ENCODE measurements around the gene TBC1D19.
"Not testable (repeated sequence)": the region's sequence is repeated elsewhere in the genome, so short reads cannot be mapped to it uniquely, and the experiment has no call there.

The TBC1D19 gene

GRCh38 chr4:26663888-26664287 is 80.0 kb downstream of the TBC1D19 start:
- Histone ChIP-seq H3K36me3 (ENCODE audit: control insufficient read depth, low read length) (no peaks in the 10 kb centered on the region), H3K4me1 (ENCODE audit: control insufficient read depth, low read length) (no peaks in the 10 kb centered on the region), H3K4me3 (ENCODE audit: low read length) (no peak overlapping the region), H3K27me3 (ENCODE audit: control insufficient read depth, low read length) (no peaks in the 10 kb centered on the region), H3K4me2 (ENCODE audit: low read length) (no peak overlapping the region), H4K20me1 (ENCODE audit: control insufficient read depth, insufficient read depth, low read depth, low read length) (no peaks in the 10 kb centered on the region), H3K9me2 (replicated peaks; ENCODE audit: control insufficient read depth, low read length) (no peaks in the 10 kb centered on the region), H3K27ac (ENCODE audit: low read depth, low read length) (no peak overlapping the region), H3K9me3 (ENCODE audit: control insufficient read depth, insufficient read depth, low read length) (no peaks in the 10 kb centered on the region), H3K79me2 (ENCODE audit: control insufficient read depth, low read length) (no peaks in the 10 kb centered on the region), H3F3A (ENCODE audit: control insufficient read depth, insufficient read depth) (no peaks in the 10 kb centered on the region)
- no peak for TF ChIP-seq EZH2phosphoT487 (IDR thresholded peaks at IDR 0.05; ENCODE audit: borderline replicate concordance, low read length)
- no peak for TF ChIP-seq CTCF (IDR thresholded peaks at IDR 0.05; ENCODE audit: low read depth, low read length, poor library complexity, severe bottlenecking)

GRCh38 chr4:26670903-26671537 is 87.1 kb downstream of the TBC1D19 start:
- Histone ChIP-seq H3K27me3 (ENCODE audit: control insufficient read depth, low read length) (no peaks in the 10 kb centered on the region), H3F3A (ENCODE audit: control insufficient read depth, insufficient read depth) (no peaks in the 10 kb centered on the region), H3K9me3 (ENCODE audit: control insufficient read depth, insufficient read depth, low read length) (no peaks in the 10 kb centered on the region)

GRCh38 chr4:26679040-26679695 is 95.3 kb downstream of the TBC1D19 start:
- peaks cover 23% of the 10 kb centered on the region for H3K9me3 ChIP-seq (ENCODE audit: control insufficient read depth, insufficient read depth, low read length)
- H3K9me2 ChIP-seq (replicated peaks; ENCODE audit: control insufficient read depth, low read length); H3K4me2 ChIP-seq (ENCODE audit: low read length); H3K27me3 ChIP-seq (ENCODE audit: control insufficient read depth, low read length); H3F3A ChIP-seq (ENCODE audit: control insufficient read depth, insufficient read depth); H3K36me3 ChIP-seq (ENCODE audit: control insufficient read depth, low read length); H3K4me3 ChIP-seq (ENCODE audit: low read length); H3K79me2 ChIP-seq (ENCODE audit: control insufficient read depth, low read length); H3K4me1 ChIP-seq (ENCODE audit: control insufficient read depth, low read length); H4K20me1 ChIP-seq (ENCODE audit: control insufficient read depth, insufficient read depth, low read depth, low read length); H3K27ac ChIP-seq (ENCODE audit: low read depth, low read length): not testable (repeated sequence)

More at GRCh38 chr4:26670903-26671537, 87.1 kb downstream of the TBC1D19 start:
- H3K9me2 ChIP-seq (replicated peaks; ENCODE audit: control insufficient read depth, low read length), result no peaks in the 10 kb centered on the region
- H3K4me3 ChIP-seq (ENCODE audit: low read length), result no peak overlapping the region
- H3K36me3 ChIP-seq (ENCODE audit: control insufficient read depth, low read length), result no peaks in the 10 kb centered on the region
- no peak overlapping the region for H3K27ac ChIP-seq (ENCODE audit: low read depth, low read length)
- H3K4me2 ChIP-seq (ENCODE audit: low read length), result no peak overlapping the region
- no peaks in the 10 kb centered on the region for H3K79me2 ChIP-seq (ENCODE audit: control insufficient read depth, low read length)
- H3K4me1 ChIP-seq (ENCODE audit: control insufficient read depth, low read length), result no peaks in the 10 kb centered on the region
- TF ChIP-seq EZH2phosphoT487 (IDR thresholded peaks at IDR 0.05; ENCODE audit: borderline replicate concordance, low read length), result no peak
- no peak for TF ChIP-seq CTCF (IDR thresholded peaks at IDR 0.05; ENCODE audit: low read depth, low read length, poor library complexity, severe bottlenecking)
- H4K20me1 ChIP-seq (ENCODE audit: control insufficient read depth, insufficient read depth, low read depth, low read length), result no peaks in the 10 kb centered on the region

- no peaks in the 10 kb centered on the region for H3K36me3 ChIP-seq (ENCODE audit: control insufficient read depth, low read length)
- H3K4me2 ChIP-seq (ENCODE audit: low read length), result no peak overlapping the region
- no peaks in the 10 kb centered on the region for H3K4me1 ChIP-seq (ENCODE audit: control insufficient read depth, low read length)
- no peaks in the 10 kb centered on the region for H3K79me2 ChIP-seq (ENCODE audit: control insufficient read depth, low read length)
- peaks cover 23% of the 10 kb centered on the region for H3K9me3 ChIP-seq (ENCODE audit: control insufficient read depth, insufficient read depth, low read length)
- H3K4me3 ChIP-seq (ENCODE audit: low read length), result no peak overlapping the region
- no peaks in the 10 kb centered on the region for H4K20me1 ChIP-seq (ENCODE audit: control insufficient read depth, insufficient read depth, low read depth, low read length)
- no peak overlapping the region for H3K27ac ChIP-seq (ENCODE audit: low read depth, low read length)
- TF ChIP-seq EZH2phosphoT487 (IDR thresholded peaks at IDR 0.05; ENCODE audit: borderline replicate concordance, low read length), result no peak
- TF ChIP-seq CTCF (IDR thresholded peaks at IDR 0.05; ENCODE audit: low read depth, low read length, poor library complexity, severe bottlenecking), result no peak
- H3K27me3 ChIP-seq (ENCODE audit: control insufficient read depth, low read length), result no peaks in the 10 kb centered on the region
- H3F3A ChIP-seq (ENCODE audit: control insufficient read depth, insufficient read depth), result no peaks in the 10 kb centered on the region
- no peaks in the 10 kb centered on the region for H3K9me2 ChIP-seq (replicated peaks; ENCODE audit: control insufficient read depth, low read length)
Measured at GRCh38 chr4:26682436-26682835, 98.6 kb downstream of the TBC1D19 start.

Measured in DOHH2 (cell line).